ENCODE data around the gene ACP3. TPM values are rescaled to one million over a fixed set of nuclear protein-coding genes. Genes with fewer than 3 reads are reported as not detected.

ACP3 gene
- total and polyA plus RNA-seq, 4 donors = 0.15 to 2.1 (median 1.3) TPM; not detected in 1

GRCh38 chr3:132405609-132406299 lies 88.5 kb downstream of the ACP3 start:
- Histone ChIP-seq H3K9ac (ENCODE audit: low read depth in 1 of 2, low read length in 2 of 2) (no peak overlapping the region), H3K27ac (ENCODE audit: low read depth in 1 of 2, low read length in 2 of 2) (no peak overlapping the region)

GRCh38 chr3:132406587-132406986 lies 89.4 kb downstream of the ACP3 start:
- no peaks in the 10 kb centered on the region for H3K4me1 ChIP-seq (ENCODE audit: control insufficient read depth in 4 of 4, insufficient read depth in 4 of 4, low read length in 3 of 4)
- DNase-seq (ENCODE audit: low spot score) = no peak
- H3K36me3 ChIP-seq (ENCODE audit: control insufficient read depth in 4 of 4, insufficient read depth in 3 of 4, low read depth in 1 of 4, low read length in 3 of 4) = no peaks in the 10 kb centered on the region
- no peaks in the 10 kb centered on the region for H3K9me3 ChIP-seq (ENCODE audit: control insufficient read depth in 4 of 4, low read length in 3 of 4)
- H3K27me3 ChIP-seq (ENCODE audit: control insufficient read depth in 4 of 4, insufficient read depth in 4 of 4, low read length in 3 of 4) = no peaks in the 10 kb centered on the region
- no peak overlapping the region for H3K4me3 ChIP-seq (ENCODE audit: low read depth in 1 of 3, low read length in 3 of 3)
- H3K27ac ChIP-seq (ENCODE audit: low read depth in 1 of 2, low read length in 2 of 2) = no peak overlapping the region
- no peak for TF ChIP-seq HNF4A (conservative IDR thresholded peaks at IDR 0.05)
- TF ChIP-seq ZBTB33 (IDR thresholded peaks at IDR 0.05) = no peak
- no peak for TF ChIP-seq EGR1 (IDR thresholded peaks at IDR 0.05; ENCODE audit: low read depth in 2 of 2)
- TF ChIP-seq RXRA (IDR thresholded peaks at IDR 0.05) = no peak
- TF ChIP-seq MAX (IDR thresholded peaks at IDR 0.05) = no peak
- TF ChIP-seq FOXA2 (IDR thresholded peaks at IDR 0.05) = no peak
- TF ChIP-seq ATF3 (IDR thresholded peaks at IDR 0.05) = no peak
- TF ChIP-seq JUND (IDR thresholded peaks at IDR 0.05) = no peak
- no peak for TF ChIP-seq FOXA1 (IDR thresholded peaks at IDR 0.05)
- TF ChIP-seq RAD21 (IDR thresholded peaks at IDR 0.05) = no peak
- no peak for TF ChIP-seq SP1 (IDR thresholded peaks at IDR 0.05)
- no peak for TF ChIP-seq NR2F2 (IDR thresholded peaks at IDR 0.05)
- no peak for TF ChIP-seq GABPA (IDR thresholded peaks at IDR 0.05 in 1 of 2, conservative IDR thresholded peaks at IDR 0.05 in 1 of 2)
- WGBS = 94% methylated on average over 2 of the region's 2 CpGs
- H3K9ac ChIP-seq (ENCODE audit: low read depth in 1 of 2, low read length in 2 of 2) = no peak overlapping the region

More at GRCh38 chr3:132405609-132406299, 88.5 kb downstream of the ACP3 start:
- 91% methylated on average over 4 of the region's 4 CpGs for WGBS
- H3K4me1 ChIP-seq (ENCODE audit: control insufficient read depth in 4 of 4, insufficient read depth in 4 of 4, low read length in 3 of 4) = no peaks in the 10 kb centered on the region
- no peaks in the 10 kb centered on the region for H3K36me3 ChIP-seq (ENCODE audit: control insufficient read depth in 4 of 4, insufficient read depth in 3 of 4, low read depth in 1 of 4, low read length in 3 of 4)
- H3K4me3 ChIP-seq (ENCODE audit: low read depth in 1 of 3, low read length in 3 of 3) = no peak overlapping the region
- DNase-seq (ENCODE audit: low spot score) = no peak
- H3K27me3 ChIP-seq (ENCODE audit: control insufficient read depth in 4 of 4, insufficient read depth in 4 of 4, low read length in 3 of 4) = no peaks in the 10 kb centered on the region
- TF ChIP-seq HNF4A (conservative IDR thresholded peaks at IDR 0.05) (no peak), GABPA (IDR thresholded peaks at IDR 0.05 in 1 of 2, conservative IDR thresholded peaks at IDR 0.05 in 1 of 2) (no peak), TAF1 (conservative IDR thresholded peaks at IDR 0.05) (no peak), FOXA1 (IDR thresholded peaks at IDR 0.05) (no peak), SP1 (IDR thresholded peaks at IDR 0.05) (no peak), ZBTB33 (IDR thresholded peaks at IDR 0.05) (no peak), CTCF (IDR thresholded peaks at IDR 0.05; ENCODE audit: low read depth, low read length, missing input control) (no peak), EGR1 (IDR thresholded peaks at IDR 0.05; ENCODE audit: low read depth in 2 of 2) (no peak)
- no peaks in the 10 kb centered on the region for H3K9me3 ChIP-seq (ENCODE audit: control insufficient read depth in 4 of 4, low read length in 3 of 4)
